Sigmoid colon (tissue), 7 donors: ENCODE measurements around the gene RPS6KA2. TPM values are rescaled to one million over a fixed set of nuclear protein-coding genes. Genes with fewer than 3 reads are reported as not detected.

Source experiments
- DNase-seq: peaks from one replicate; pipeline ENCODE4 v3.0.0-alpha.2; 2019
- H3K27ac ChIP-seq, 4 donors: fragments of 200-600 bp; sonication (generic); one replicate each; pipeline ENCODE4 v1.5.1; 2016 to 2019; ENCODE audit warnings: mild to moderate bottlenecking in 1 of 4
- H3K27me3 ChIP-seq, 3 donors: fragments of 200-600 bp; sonication (generic); one replicate each; pipeline ENCODE4 v1.5.1; 2019; ENCODE audit warnings: mild to moderate bottlenecking in 1 of 3
- H3K36me3 ChIP-seq, 4 donors: fragments of 200-600 bp; sonication (generic); one replicate each; pipeline ENCODE4 v1.5.1; 2016 to 2019
- H3K4me1 ChIP-seq, 4 donors: fragments of 200-600 bp; sonication (generic); one replicate each; pipeline ENCODE4 v1.5.1; 2017 to 2019
- H3K4me3 ChIP-seq, 4 donors: fragments of 200-600 bp; sonication (generic); one replicate each; pipeline ENCODE4 v1.5.1; 2017 to 2019; ENCODE audit warnings: mild to moderate bottlenecking in 2 of 4, moderate library complexity in 1 of 4
- H3K9me3 ChIP-seq, 4 donors: fragments of 200-600 bp in 3 of 4; sonication (generic) in 3 of 4; one replicate each; pipeline versions ENCODE4 v1.5.1 to v1.6.1; 2013 to 2019
- CTCF ChIP-seq, 4 experiments: fragments of 450-650 bp in 3 of 4; fragments of 200-600 bp in 1 of 4; IDR thresholded peaks; one replicate each; pipeline ENCODE4 v1.5.1; 2016 to 2019; ENCODE audit warnings: antibody characterized with exemption in 4 of 4, mild to moderate bottlenecking in 3 of 4, moderate library complexity in 2 of 4
- EP300 ChIP-seq, 4 donors: sonication (generic); formaldehyde crosslinking; IDR thresholded peaks; one replicate each; pipeline ENCODE4 v1.6.1; 2017; ENCODE audit warnings: antibody characterized with exemption in 4 of 4
- POLR2A ChIP-seq, 2 donors: fragments of 450-650 bp; IDR thresholded peaks; one replicate each; pipeline ENCODE4 v1.6.1; 2016; ENCODE audit warnings: antibody characterized with exemption in 2 of 2, mild to moderate bottlenecking in 2 of 2, moderate library complexity in 2 of 2
- POLR2AphosphoS5 ChIP-seq, 4 donors: sonication (generic); formaldehyde crosslinking; IDR thresholded peaks; one replicate each; pipeline ENCODE4 v1.6.1; 2017; ENCODE audit warnings: antibody characterized with exemption in 4 of 4
- WGBS, 2 donors: extraction: QIAGEN DNeasy Blood & Tissue Kit; methylation state at CpG; one replicate each; pipeline ENCODE4 v1.1.7; 2013; 5-methylcytosine and 5-hydroxymethylcytosine counted together
- intact Hi-C: fragments of 100-400 bp; cut with DNase I; formaldehyde crosslinking; loops from one replicate; pipeline ENCODE4 v1.15.1; 2023
- polyA plus RNA-seq, 3 donors: library from polyadenylated mRNA; stranded (reverse); fragments of 200-250 nt; gene quantifications; one replicate each; pipeline ENCODE4 v1.2.3, GENCODE V29; 2013
- total RNA-seq, 4 donors: library from RNA; depleted of rRNA; stranded (reverse); fragments of >200 nt; gene quantifications; one replicate each; pipeline ENCODE4 v1.1.0, GENCODE V29; 2016
- donor health status: healthy with polysubstance abuse.
- donor health status: Bipolar disorder and iron deficiency.
- donor health status: healthy.

RPS6KA2 gene
- total and polyA plus RNA-seq, 7 donors: 6.5 to 44.7 (median 27.8) TPM

DNA sequence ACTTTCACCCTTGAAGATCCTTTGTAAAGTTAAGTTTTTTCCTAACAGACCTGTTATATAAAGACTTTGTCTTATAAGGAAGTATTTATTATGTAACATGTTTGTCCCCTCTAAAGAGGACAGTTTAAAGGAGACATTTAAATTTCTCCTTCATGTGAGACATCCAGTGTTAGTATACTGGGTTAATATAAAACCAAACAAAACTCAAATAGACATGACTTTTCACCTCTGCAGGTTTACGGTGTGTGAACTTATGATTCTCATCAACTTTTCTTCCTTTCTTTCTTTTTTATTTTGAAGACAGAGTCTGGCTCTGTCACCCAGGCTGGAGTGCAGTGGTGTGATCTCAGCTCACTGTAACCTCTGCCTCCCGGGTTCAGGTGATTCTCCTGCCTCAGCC is 226.9 kb downstream of the RPS6KA2 start:
- Histone ChIP-seq H3K36me3 (no peaks in the 10 kb centered on the region), H3K4me3 (no peak overlapping the region), H3K4me1 (peaks cover 0 to 4% (median 0%) of the 10 kb centered on the region in 4 donors), H3K9me3 (no peaks in the 10 kb centered on the region), H3K27ac (no peak overlapping the region), H3K27me3 (peaks cover 2 to 30% (median 12%) of the 10 kb centered on the region in 3 donors)
- intact Hi-C loops: no loop called here
- WGBS, 2 donors: 21 to 74% methylated on average over 2 of the region's 2 CpGs
- no peak for DNase-seq
- TF ChIP-seq CTCF (IDR thresholded peaks at IDR 0.05) (no peak), EP300 (IDR thresholded peaks at IDR 0.05) (no peak), POLR2AphosphoS5 (IDR thresholded peaks at IDR 0.05) (no peak), POLR2A (IDR thresholded peaks at IDR 0.05) (no peak)

DNA sequence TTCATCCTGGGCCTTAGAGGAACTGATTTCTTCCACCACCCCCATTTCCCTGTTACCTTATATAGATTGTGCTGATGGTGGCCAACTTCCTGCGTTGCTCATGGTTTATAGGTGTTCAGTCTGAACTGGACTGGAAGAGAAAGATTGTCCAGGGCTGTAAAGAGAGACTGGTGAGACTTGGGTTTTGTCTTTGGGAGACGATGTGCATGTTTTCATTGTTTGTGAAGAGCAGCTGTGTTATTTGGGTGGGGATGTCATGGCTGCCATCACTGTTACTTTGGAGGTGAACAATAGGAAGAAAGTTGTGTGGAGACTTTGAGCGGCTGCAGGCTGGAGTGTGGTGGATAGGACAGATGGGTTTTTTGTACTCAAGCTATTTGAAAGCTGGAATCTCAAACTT is 228.7 kb downstream of the RPS6KA2 start:
- H3K36me3 ChIP-seq: no peaks in the 10 kb centered on the region
- DNase-seq: no peak
- H3K27ac ChIP-seq: no peak overlapping the region
- H3K9me3 ChIP-seq: no peaks in the 10 kb centered on the region
- H3K4me1 ChIP-seq: peaks cover 0 to 4% (median 0%) of the 10 kb centered on the region in 4 donors
- TF ChIP-seq CTCF (IDR thresholded peaks at IDR 0.05) (no peak), POLR2AphosphoS5 (IDR thresholded peaks at IDR 0.05) (no peak), POLR2A (IDR thresholded peaks at IDR 0.05) (no peak), EP300 (IDR thresholded peaks at IDR 0.05) (no peak)
- no peak overlapping the region for H3K4me3 ChIP-seq
- peaks cover 2 to 28% (median 12%) of the 10 kb centered on the region in 3 donors for H3K27me3 ChIP-seq
- WGBS, 2 donors: 86 to 87% methylated on average over 3 of the region's 3 CpGs
- intact Hi-C loops: no loop called here

- TF ChIP-seq POLR2AphosphoS5 (IDR thresholded peaks at IDR 0.05) (no peak), EP300 (IDR thresholded peaks at IDR 0.05) (no peak), CTCF (IDR thresholded peaks at IDR 0.05) (no peak), POLR2A (IDR thresholded peaks at IDR 0.05) (no peak)
- Histone ChIP-seq H3K9me3 (no peaks in the 10 kb centered on the region), H3K27ac (no peak overlapping the region), H3K36me3 (no peaks in the 10 kb centered on the region), H3K27me3 (peaks cover 2 to 28% (median 12%) of the 10 kb centered on the region in 3 donors), H3K4me3 (no peak overlapping the region), H3K4me1 (peaks cover 0 to 4% (median 0%) of the 10 kb centered on the region in 4 donors)
- intact Hi-C loops: no loop called here
- DNase-seq: no peak
- WGBS, 2 donors: 91 to 94% methylated on average over 4 of the region's 4 CpGs
These were observed 229.2 kb downstream of the RPS6KA2 start for GRCh38 chr6:166397849-166398248.

- TF ChIP-seq EP300 (IDR thresholded peaks at IDR 0.05) (no peak), POLR2AphosphoS5 (IDR thresholded peaks at IDR 0.05) (no peak)
- Histone ChIP-seq H3K4me3 (no peak overlapping the region), H3K27me3 (peaks cover 2 to 28% (median 12%) of the 10 kb centered on the region in 3 donors), H3K27ac (no peak overlapping the region), H3K4me1 (peaks cover 0 to 2% (median 0%) of the 10 kb centered on the region in 4 donors), H3K36me3 (no peaks in the 10 kb centered on the region), H3K9me3 (no peaks in the 10 kb centered on the region)
- intact Hi-C loops: no loop called here
- 87 to 91% methylated on average over 6 of the region's 6 CpGs for whole genome bisulfite sequencing, 2 donors
- no peak for DNase-seq
These were observed 231.3 kb downstream of the RPS6KA2 start for GRCh38 chr6:166395778-166396177.

GRCh38 chr6:166395351-166395750 is 231.7 kb downstream of the RPS6KA2 start:
- intact Hi-C loops: no loop called here
- no peak for TF ChIP-seq POLR2AphosphoS5 (IDR thresholded peaks at IDR 0.05)
- TF ChIP-seq POLR2A (IDR thresholded peaks at IDR 0.05): no peak
- TF ChIP-seq EP300 (IDR thresholded peaks at IDR 0.05): no peak
- TF ChIP-seq CTCF (IDR thresholded peaks at IDR 0.05): no peak
- H3K4me1 ChIP-seq: no peaks in the 10 kb centered on the region
- no peak overlapping the region for H3K27ac ChIP-seq
- H3K9me3 ChIP-seq: no peaks in the 10 kb centered on the region
- peaks cover 2 to 28% (median 12%) of the 10 kb centered on the region in 3 donors for H3K27me3 ChIP-seq
- no peak for DNase-seq
- 75 to 79% methylated on average over 6 of the region's 6 CpGs for WGBS, 2 donors
- no peak overlapping the region for H3K4me3 ChIP-seq
- H3K36me3 ChIP-seq: no peaks in the 10 kb centered on the region
